Measurements from ENCODE around the gene REXO1.
A peak's percentile ranks its signal among the peaks of the same experiment; 100 is the strongest.
"Not testable (repeated sequence)": the region's sequence is repeated elsewhere in the genome, so short reads cannot be mapped to it uniquely, and the experiment has no call there.

REXO1 gene

GRCh38 chr19:1875265-1875645, 27.0 kb upstream of the REXO1 start:
- DNase-seq, result not testable (repeated sequence)

- no peak for DNase-seq
These were observed 26.4 kb upstream of the REXO1 start for GRCh38 chr19:1874554-1875185.

DNA sequence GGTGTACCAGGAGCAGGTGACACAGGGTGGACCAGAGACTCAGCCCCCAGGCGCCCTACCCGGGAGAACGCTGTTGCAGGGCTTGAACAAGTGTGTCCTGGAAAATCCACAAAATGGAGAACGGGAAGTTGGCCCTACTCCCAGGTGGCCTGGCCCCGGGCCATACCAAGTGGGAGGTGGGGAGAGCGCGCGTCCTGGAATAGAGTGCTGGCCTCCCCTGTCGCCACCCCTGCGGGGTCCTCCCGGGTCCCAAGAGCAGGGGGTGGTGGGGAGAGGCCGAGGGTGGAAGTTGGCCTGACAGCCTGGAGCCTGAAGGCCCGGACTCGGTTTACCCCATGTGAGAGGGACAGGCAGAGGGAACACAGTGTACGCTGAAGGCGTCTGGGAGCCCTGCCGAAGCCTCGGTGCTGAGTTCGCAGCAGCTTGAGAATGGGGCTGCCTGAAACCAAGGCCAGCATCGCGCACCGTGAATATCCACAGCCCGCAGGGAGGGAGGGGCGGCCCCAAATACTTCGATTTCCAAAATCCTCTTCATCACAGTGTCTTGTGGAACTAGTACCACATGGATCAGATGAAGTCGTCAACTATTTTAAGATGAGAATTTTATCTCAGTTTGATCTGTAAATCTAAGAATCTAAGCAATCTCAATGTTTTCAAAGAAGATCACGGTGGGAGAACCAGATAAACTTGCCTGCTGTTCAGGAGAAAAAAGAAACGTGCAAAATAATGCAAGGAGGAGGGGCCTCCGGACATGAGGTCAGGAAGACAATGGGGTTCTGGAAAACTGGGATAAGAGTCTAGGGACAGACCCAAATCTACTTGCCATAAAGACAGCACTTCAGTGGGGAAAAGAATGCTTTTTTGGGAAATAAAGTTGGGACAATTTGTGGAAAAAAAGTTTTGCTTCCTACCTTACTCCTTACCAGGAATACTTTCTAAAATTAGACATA, 25.5 kb upstream of the REXO1 start:
- no peak for DNase-seq

GRCh38 chr19:1872807-1873523, 24.7 kb upstream of the REXO1 start:
- no peak for DNase-seq

- no peak for DNase-seq
These were observed 23.3 kb upstream of the REXO1 start for GRCh38 chr19:1871630-1872029.

GRCh38 chr19:1871140-1871597, 22.9 kb upstream of the REXO1 start:
- no peak for DNase-seq

DNA sequence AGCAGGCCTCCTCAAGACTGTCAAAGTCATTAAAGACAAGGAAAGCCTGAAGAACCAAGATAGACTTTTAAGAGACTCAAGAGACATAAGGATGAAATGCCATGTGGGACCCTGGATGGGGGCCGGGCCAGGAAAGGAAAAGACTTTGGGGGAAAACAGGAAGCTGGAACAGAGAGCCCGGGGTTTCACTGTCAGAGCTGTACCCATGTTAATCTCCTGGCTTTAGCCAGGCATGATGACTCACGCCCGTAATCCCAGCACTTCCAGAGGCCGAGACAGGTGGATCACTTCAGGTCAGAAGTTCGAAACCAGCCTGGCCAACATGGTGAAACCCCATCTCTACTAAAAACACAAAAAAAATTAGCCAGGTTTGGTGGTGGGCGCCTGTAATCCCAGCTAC, 20.7 kb upstream of the REXO1 start:
- DNase-seq, result no peak

GRCh38 chr19:1867349-1867724, 19.1 kb upstream of the REXO1 start:
- no peak for DNase-seq

- no peak for DNase-seq
These were observed 18.5 kb upstream of the REXO1 start for GRCh38 chr19:1866693-1867348.

- no peak for DNase-seq
These were observed 17.1 kb upstream of the REXO1 start for GRCh38 chr19:1865172-1866010.

DNA sequence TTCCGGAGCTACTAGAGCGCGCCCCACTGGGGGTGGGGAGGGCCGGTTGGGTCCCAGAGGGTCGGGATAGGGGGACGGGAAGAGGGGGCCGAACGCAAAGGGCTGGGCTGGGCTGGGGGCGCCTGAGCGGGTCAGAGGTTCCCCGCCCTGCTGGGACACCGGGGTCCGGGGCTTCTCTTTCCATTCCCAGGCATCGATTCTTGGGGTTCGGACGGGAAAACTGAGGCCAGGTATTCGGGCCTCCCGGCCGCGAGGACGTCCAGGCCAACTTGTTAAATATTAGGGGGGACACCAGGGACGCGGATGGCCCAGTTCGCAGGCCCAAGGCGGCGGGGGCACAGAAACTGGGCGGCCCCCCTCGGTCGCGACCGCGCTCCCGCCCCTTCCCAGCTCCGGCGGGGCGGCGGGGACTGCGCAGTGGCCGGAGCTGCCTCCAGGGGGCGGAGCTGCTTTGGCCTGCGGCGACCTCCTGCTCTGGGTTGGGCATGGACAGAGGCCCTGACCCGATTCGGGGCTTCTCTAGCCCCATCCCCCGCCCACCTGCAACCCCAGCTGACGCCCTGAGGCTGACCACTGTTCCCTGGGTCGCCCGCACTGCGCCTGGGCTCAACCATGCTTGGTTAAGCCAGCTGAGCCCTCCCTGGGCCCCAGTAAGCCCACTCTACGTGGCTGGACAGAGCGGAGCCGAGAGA, 16.3 kb upstream of the REXO1 start:
- peak; percentile 39 for DNase-seq

DNA sequence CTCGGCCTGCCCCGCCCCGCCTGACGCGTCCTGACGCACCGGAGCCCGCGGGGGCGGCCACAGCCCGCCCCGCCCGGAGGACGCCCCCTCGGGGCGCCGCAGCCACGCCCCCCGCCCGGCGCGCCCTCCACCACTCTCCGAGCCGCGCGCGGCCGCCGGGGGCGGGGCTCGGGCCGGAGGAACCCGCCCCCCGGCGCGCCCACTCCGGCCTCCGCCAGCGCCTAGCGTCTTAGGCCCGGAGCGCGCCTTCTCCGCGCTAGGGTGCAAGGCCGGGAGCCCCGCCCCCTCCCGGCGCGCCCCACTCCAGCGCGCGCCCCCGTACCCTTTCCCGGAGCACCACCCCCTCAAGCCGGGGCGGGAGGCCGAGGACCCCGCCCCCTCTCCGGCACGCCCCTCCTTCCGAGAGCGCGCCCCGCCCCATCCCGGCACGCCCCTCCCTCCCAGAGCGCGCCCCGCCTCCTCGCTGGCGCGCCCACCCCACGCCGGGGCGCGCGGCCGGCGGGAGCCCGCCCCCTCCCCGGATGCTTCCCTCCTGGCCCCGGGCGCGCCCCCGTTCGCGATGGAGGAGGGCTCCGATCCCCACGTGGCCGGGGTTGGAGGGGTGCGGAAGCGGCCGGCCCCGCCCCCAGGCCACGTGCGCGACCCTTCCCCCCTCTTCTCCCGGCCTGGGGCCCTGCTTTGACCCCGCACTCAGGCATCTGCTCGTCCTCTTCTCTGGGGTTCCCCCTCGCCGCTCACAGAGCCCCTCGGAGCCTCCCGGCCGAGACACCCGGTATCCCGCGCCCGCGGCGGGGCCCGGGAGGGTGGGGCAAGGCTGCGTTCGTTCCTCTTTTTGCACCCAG, 15.6 kb upstream of the REXO1 start:
- peak; percentile 88 for DNase-seq

DNA sequence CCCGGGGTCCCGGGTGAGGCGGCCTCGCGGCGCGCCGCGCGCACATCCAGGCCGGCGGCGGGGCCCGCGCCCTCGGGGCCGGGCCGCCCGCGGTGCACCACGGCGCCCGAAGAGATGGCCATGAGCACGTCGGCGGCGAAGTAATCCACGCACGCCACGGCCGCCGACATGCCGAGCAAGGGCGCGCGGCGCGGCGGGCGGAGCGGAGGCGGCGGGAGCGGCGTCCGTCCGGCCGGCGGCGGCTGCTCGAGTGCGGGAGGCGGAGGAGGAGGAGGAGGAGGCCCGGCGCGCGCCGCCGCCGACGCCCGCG, 15.0 kb upstream of the REXO1 start, which contains the start of gene KLF16:
Gene KLF16 (minus strand): TSS at position 252 of the 310 bp plus-strand sequence. CDS start 82 bp downstream, at position 170.
- no peak for DNase-seq

GRCh38 chr19:1862424-1863327, 14.4 kb upstream of the REXO1 start:
- DNase-seq, result peak; percentile 48

DNA sequence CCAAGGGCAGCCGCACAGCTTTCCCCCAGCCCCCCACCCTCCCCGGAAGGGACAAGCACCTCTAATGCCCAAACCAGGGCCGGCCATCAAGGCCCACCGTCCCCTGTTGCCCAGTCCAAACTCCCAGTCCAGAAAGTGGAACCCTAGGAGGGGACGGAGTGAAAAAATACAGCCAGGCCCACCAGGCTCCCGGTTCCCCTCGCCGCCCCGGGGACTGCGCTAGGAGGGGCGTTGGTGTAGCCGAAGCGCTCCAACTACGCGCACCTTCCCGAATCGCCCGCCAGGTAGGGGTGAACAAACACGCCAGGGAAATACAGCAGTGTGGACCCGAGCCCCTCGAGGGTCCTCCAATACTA, 13.8 kb upstream of the REXO1 start:
- DNase-seq, result no peak

DNA sequence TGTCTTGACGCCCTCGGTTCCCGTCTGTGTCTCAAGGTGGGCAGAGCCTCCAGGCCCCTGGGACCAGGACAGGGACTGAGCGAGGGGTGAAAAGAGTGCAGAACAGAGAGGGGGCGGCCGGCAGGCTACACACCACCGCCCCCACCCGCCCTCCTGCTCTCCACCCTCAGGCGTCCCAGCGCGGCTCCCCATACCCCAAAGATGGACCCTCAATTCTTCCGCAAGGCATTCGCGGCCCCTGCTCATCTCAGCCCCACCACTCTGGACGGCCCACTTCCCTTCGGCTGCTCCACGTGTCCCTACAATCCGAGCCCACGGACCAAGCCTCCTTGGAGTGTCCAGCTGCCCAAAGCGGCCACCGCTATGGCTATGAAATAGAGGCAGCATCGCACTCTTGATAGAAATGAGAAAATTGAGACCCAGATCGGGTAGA, 13.3 kb upstream of the REXO1 start:
- no peak for DNase-seq

DNA sequence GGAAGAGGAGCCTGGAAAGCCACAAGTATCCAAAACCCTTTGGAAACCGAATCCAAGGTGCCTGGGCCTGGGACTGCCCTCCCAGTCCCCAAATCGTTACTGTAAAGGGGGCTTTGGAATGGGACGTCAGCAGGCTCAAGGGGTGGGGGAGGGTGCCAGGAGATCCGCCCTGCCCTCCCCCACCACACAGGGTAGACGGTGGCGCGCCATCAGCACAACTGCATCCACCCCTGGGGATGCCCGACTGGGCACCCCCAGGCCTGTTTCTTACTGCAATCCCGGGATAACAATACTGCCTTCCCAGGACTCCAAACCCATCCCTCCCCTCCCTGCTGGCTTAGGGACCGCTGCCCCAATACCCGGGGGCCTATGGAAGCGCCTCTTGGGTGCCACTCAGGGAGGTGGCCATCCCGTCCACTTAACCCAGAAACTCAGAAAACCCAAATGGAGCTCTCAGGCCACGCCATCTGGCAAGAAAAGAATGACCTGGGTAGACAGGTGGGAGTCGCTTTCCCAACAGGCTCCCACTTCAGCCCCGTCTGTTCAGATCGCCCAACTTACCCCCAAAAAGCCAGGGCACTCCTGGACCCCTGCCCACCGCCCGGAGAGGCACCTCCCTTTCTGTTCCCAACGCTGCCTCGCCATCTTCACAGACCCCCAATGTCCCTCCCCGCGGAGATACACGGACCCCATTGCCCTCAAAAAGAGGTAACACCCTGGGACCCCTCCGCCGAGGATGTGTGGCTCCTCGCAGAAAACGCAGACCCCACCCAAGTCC, 12.7 kb upstream of the REXO1 start:
- DNase-seq, result no peak

DNA sequence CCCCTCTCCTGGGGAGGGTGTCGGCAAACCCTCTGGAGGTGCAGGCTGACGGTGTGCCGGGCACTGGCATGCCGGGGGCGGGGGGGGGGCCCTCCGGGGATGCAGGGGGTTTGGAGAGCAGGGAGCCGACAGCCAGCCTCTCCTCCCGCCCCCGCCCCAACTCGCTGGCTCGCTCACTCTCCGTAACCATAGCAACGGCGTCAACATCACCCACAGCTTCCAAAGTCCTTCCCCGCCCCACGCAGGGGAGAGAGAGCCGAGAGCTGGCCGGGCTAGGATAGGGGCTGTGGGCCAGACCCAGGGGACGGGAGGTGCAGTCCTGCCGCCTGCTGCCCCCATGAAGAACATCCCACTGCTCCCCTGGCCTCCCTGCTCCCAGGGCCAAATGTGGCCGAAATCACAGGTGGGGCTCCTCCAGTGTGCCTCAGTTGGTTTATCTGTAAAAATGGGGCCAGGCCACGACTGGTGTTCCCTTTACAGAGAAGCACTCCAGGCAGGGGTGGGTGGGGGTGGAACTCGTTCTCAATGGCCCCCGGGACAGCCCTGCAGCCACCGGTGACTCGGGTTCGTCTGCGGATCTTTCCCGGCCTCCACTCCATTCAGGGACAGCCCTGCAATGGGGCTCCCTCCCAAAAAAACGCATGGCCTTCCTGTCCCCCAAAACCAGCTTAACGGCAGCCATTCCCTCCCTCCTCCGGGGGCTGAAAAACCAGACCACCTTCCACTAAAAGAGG, 11.9 kb upstream of the REXO1 start:
- DNase-seq, result no peak

Measured in activated T-cell treated with anti-CD3 and anti-CD28 coated beads for 4 hours (primary cell).